CD8-positive, alpha-beta memory T cell (primary cell): Measurements from ENCODE around the gene LRRC2. TPM values are rescaled to one million over a fixed set of nuclear protein-coding genes. Genes with fewer than 3 reads are reported as not detected.

Experiments used
- CTCF ChIA-PET: fragments of 350-600 bp; sonication (Branson Sonifier 250); formaldehyde crosslinking; loops from one replicate; lab custom pipeline; 2021; ENCODE audit warnings: antibody characterized with exemption; lab: Charles Lee
- POLR2A ChIA-PET: fragments of 350-600 bp; sonication (Branson Sonifier 250); formaldehyde crosslinking; loops from one replicate; lab custom pipeline; 2021; ENCODE audit warnings: antibody characterized with exemption; lab: Charles Lee
- DNase-seq, 5 donors: peaks; one replicate each; pipeline versions ENCODE4 v3.0.0 to v3.0.0-alpha.2; 2020 to 2022; ENCODE audit warnings: mixed read lengths in 1 of 5
- H3K27ac ChIP-seq: one replicate; pipeline ENCODE4 v1.7.0; 2013; ENCODE audit warnings: low read depth, mild to moderate bottlenecking, low read length, moderate library complexity
- H3K27me3 ChIP-seq: 2 replicates; pipeline ENCODE4 v1.7.0; 2013; ENCODE audit warnings: low read length, mild to moderate bottlenecking; ENCODE audit not compliant: insufficient read depth, poor library complexity, severe bottlenecking
- H3K36me3 ChIP-seq: 2 replicates; pipeline ENCODE4 v1.7.0; 2013; ENCODE audit warnings: mild to moderate bottlenecking, low read length, moderate library complexity; ENCODE audit not compliant: insufficient read depth
- H3K4me1 ChIP-seq: 2 replicates; pipeline ENCODE4 v1.7.0; 2013; ENCODE audit warnings: mild to moderate bottlenecking, low read length, moderate library complexity; ENCODE audit not compliant: insufficient read depth
- H3K4me3 ChIP-seq: 2 replicates; pipeline ENCODE4 v1.7.0; 2013; ENCODE audit warnings: mild to moderate bottlenecking, low read length
- H3K9me3 ChIP-seq: 2 replicates; pipeline ENCODE4 v1.7.0; 2013; ENCODE audit warnings: mild to moderate bottlenecking, low read length
- H3K27ac Mint-ChIP-seq, 8 donors: one replicate each; pipeline ENCODE4 v1.8.0; 2020 to 2021; ENCODE audit warnings: mixed read lengths in 8 of 8, mild to moderate bottlenecking in 6 of 8, inconsistent platforms in 3 of 8, moderate library complexity in 3 of 8
- H3K27me3 Mint-ChIP-seq, 2 donors: one replicate each; pipeline ENCODE4 v1.8.0; 2020 to 2021; ENCODE audit warnings: mixed read lengths in 2 of 2, mild to moderate bottlenecking in 1 of 2, moderate library complexity in 1 of 2
- H3K36me3 Mint-ChIP-seq, 3 donors: one replicate each; pipeline ENCODE4 v1.8.0; 2020 to 2021; ENCODE audit warnings: mixed read lengths in 3 of 3, inconsistent platforms in 1 of 3, mild to moderate bottlenecking in 1 of 3
- H3K4me1 Mint-ChIP-seq, 3 donors: one replicate each; pipeline ENCODE4 v1.8.0; 2020 to 2021; ENCODE audit warnings: mixed read lengths in 3 of 3, inconsistent platforms in 1 of 3, mild to moderate bottlenecking in 1 of 3
- H3K4me3 Mint-ChIP-seq, 7 donors: one replicate each; pipeline ENCODE4 v1.8.0; 2020 to 2021; ENCODE audit warnings: mixed read lengths in 7 of 7, mild to moderate bottlenecking in 6 of 7, moderate library complexity in 4 of 7, inconsistent platforms in 2 of 7
- H3K9me3 Mint-ChIP-seq, 5 donors: one replicate each; pipeline ENCODE4 v1.8.0; 2020 to 2022; ENCODE audit warnings: mixed read lengths in 5 of 5, mild to moderate bottlenecking in 3 of 5, moderate library complexity in 2 of 5, inconsistent platforms in 1 of 5
- polyA plus RNA-seq: library from polyadenylated mRNA; unstranded; fragments of 300-500 nt; fragmentation: Illumina TruSeq; gene quantifications from one replicate; pipeline ENCODE4 v1.2.3, GENCODE V29; 2021
- total RNA-seq, 2 experiments: library from RNA; stranded (reverse); gene quantifications; one replicate each; pipeline ENCODE4 v1.2.3, GENCODE V29; 2021

The LRRC2 gene
- total and polyA plus RNA-seq, 3 experiments from 2014 or later: 0.04 TPM; not detected in 1

GRCh38 chr3:46484911-46485778, 81.0 kb downstream of the LRRC2 start:
- no peak overlapping the region for H3K27ac Mint-ChIP-seq
- H3K9me3 Mint-ChIP-seq: no peaks in the 10 kb centered on the region

GRCh38 chr3:46484388-46484787, 81.7 kb downstream of the LRRC2 start:
- no peak overlapping the region for H3K27ac ChIP-seq
- H3K9me3 ChIP-seq: no peaks in the 10 kb centered on the region
- H3K4me1 Mint-ChIP-seq: peaks cover 9 to 10% (median 10%) of the 10 kb centered on the region in 3 donors
- H3K4me3 Mint-ChIP-seq: no peak overlapping the region
- no peak overlapping the region for H3K4me3 ChIP-seq
- H3K27me3 Mint-ChIP-seq: peaks cover 4 to 18% of the 10 kb centered on the region in 2 donors
- no peaks in the 10 kb centered on the region for H3K36me3 ChIP-seq
- CTCF ChIA-PET: interaction anchor here (0.6 to 10.7 kb wide), 3 partner anchors 67 to 146 kb away, joined by 3 to 214 read pairs (median 10); no protein-coding TSS in a partner anchor
- no peaks in the 10 kb centered on the region for H3K27me3 ChIP-seq
- no peak for DNase-seq
- H3K4me1 ChIP-seq: peaks cover 7% of the 10 kb centered on the region
- H3K27ac Mint-ChIP-seq: no peak overlapping the region
- no peaks in the 10 kb centered on the region for H3K9me3 Mint-ChIP-seq
- POLR2A ChIA-PET: no interaction called here
- no peaks in the 10 kb centered on the region for H3K36me3 Mint-ChIP-seq

More at GRCh38 chr3:46484911-46485778, 81.0 kb downstream of the LRRC2 start:
- Histone ChIP-seq H3K27ac (no peak overlapping the region), H3K27me3 (no peaks in the 10 kb centered on the region), H3K9me3 (no peaks in the 10 kb centered on the region), H3K4me1 (peaks cover 12% of the 10 kb centered on the region), H3K36me3 (no peaks in the 10 kb centered on the region), H3K4me3 (no peak overlapping the region)
- ChIA-PET POLR2A (no interaction called here), CTCF (interaction anchor here (0.6 to 10.7 kb wide), 3 partner anchors 66 to 145 kb away, joined by 3 to 214 read pairs (median 10); no protein-coding TSS in a partner anchor)
- DNase-seq: no peak
- Mint-ChIP-seq H3K4me1 (peaks cover 12 to 18% (median 16%) of the 10 kb centered on the region in 3 donors), H3K36me3 (no peaks in the 10 kb centered on the region), H3K4me3 (no peak overlapping the region), H3K27me3 (peaks cover 4 to 13% of the 10 kb centered on the region in 2 donors)

GRCh38 chr3:46483825-46484224, 82.3 kb downstream of the LRRC2 start:
- Mint-ChIP-seq H3K27me3 (peaks cover 7 to 22% of the 10 kb centered on the region in 2 donors), H3K36me3 (no peaks in the 10 kb centered on the region), H3K9me3 (no peaks in the 10 kb centered on the region), H3K4me3 (no peak overlapping the region), H3K4me1 (peaks cover 4 to 5% (median 5%) of the 10 kb centered on the region in 3 donors), H3K27ac (no peak overlapping the region)
- H3K27me3 ChIP-seq: no peaks in the 10 kb centered on the region
- H3K4me3 ChIP-seq: no peak overlapping the region
- POLR2A ChIA-PET: no interaction called here
- H3K9me3 ChIP-seq: no peaks in the 10 kb centered on the region
- no peak overlapping the region for H3K27ac ChIP-seq
- DNase-seq: no peak
- peaks cover 1% of the 10 kb centered on the region for H3K4me1 ChIP-seq
- H3K36me3 ChIP-seq: no peaks in the 10 kb centered on the region
- CTCF ChIA-PET: interaction anchor here (10.7 kb wide), 1 partner anchor 76 kb away, joined by 214 read pairs; no protein-coding TSS in a partner anchor

- Histone ChIP-seq H3K27ac (no peak overlapping the region), H3K36me3 (no peaks in the 10 kb centered on the region), H3K9me3 (no peaks in the 10 kb centered on the region), H3K4me3 (no peak overlapping the region), H3K27me3 (no peaks in the 10 kb centered on the region), H3K4me1 (no peaks in the 10 kb centered on the region)
- Mint-ChIP-seq H3K27ac (peak overlapping the region in 1 of 8 donors; percentile 63), H3K27me3 (peaks cover 5 to 29% of the 10 kb centered on the region in 2 donors), H3K36me3 (no peaks in the 10 kb centered on the region), H3K9me3 (no peaks in the 10 kb centered on the region), H3K4me3 (no peak overlapping the region), H3K4me1 (no peaks in the 10 kb centered on the region)
- POLR2A ChIA-PET: no interaction called here
- DNase-seq: no peak
- CTCF ChIA-PET: interaction anchor here (1.4 to 10.7 kb wide), 2 partner anchors 77 to 147 kb away, joined by 5 to 214 read pairs; no protein-coding TSS in a partner anchor
These were observed 83.3 kb downstream of the LRRC2 start for GRCh38 chr3:46482632-46483350.

GRCh38 chr3:46481636-46482035, 84.5 kb downstream of the LRRC2 start:
- H3K36me3 Mint-ChIP-seq: no peaks in the 10 kb centered on the region
- no peak overlapping the region for H3K4me3 Mint-ChIP-seq
- DNase-seq: no peak
- POLR2A ChIA-PET: no interaction called here
- Histone ChIP-seq H3K27ac (no peak overlapping the region), H3K36me3 (no peaks in the 10 kb centered on the region), H3K4me3 (no peak overlapping the region), H3K4me1 (no peaks in the 10 kb centered on the region), H3K27me3 (no peaks in the 10 kb centered on the region), H3K9me3 (no peaks in the 10 kb centered on the region)
- CTCF ChIA-PET: no interaction called here
- H3K4me1 Mint-ChIP-seq: no peaks in the 10 kb centered on the region
- H3K9me3 Mint-ChIP-seq: no peaks in the 10 kb centered on the region
- no peak overlapping the region for H3K27ac Mint-ChIP-seq
- H3K27me3 Mint-ChIP-seq: peaks cover 6 to 37% of the 10 kb centered on the region in 2 donors

- no peak for DNase-seq
- ChIA-PET POLR2A (no interaction called here), CTCF (interaction anchor here (1.0 to 1.6 kb wide), 2 partner anchors 8 to 78 kb away, joined by 3 to 4 read pairs; no protein-coding TSS in a partner anchor)
- H3K27me3 ChIP-seq: no peaks in the 10 kb centered on the region
- no peaks in the 10 kb centered on the region for H3K4me1 ChIP-seq
- Mint-ChIP-seq H3K27ac (no peak overlapping the region), H3K9me3 (peaks cover 0 to 2% (median 2%) of the 10 kb centered on the region in 5 donors), H3K27me3 (peaks cover 6 to 37% of the 10 kb centered on the region in 2 donors), H3K4me3 (no peak overlapping the region), H3K4me1 (no peaks in the 10 kb centered on the region), H3K36me3 (peaks cover 0 to 2% (median 0%) of the 10 kb centered on the region in 3 donors)
- H3K4me3 ChIP-seq: no peak overlapping the region
- H3K27ac ChIP-seq: no peak overlapping the region
- no peaks in the 10 kb centered on the region for H3K36me3 ChIP-seq
- no peaks in the 10 kb centered on the region for H3K9me3 ChIP-seq
These were observed 85.5 kb downstream of the LRRC2 start for GRCh38 chr3:46480491-46481195.

- DNase-seq: no peak
- H3K27me3 Mint-ChIP-seq: peaks cover 6 to 37% of the 10 kb centered on the region in 2 donors
- H3K27ac Mint-ChIP-seq: no peak overlapping the region
- no peaks in the 10 kb centered on the region for H3K4me1 Mint-ChIP-seq
- Histone ChIP-seq H3K27me3 (no peaks in the 10 kb centered on the region), H3K27ac (no peak overlapping the region), H3K36me3 (no peaks in the 10 kb centered on the region), H3K9me3 (no peaks in the 10 kb centered on the region), H3K4me1 (no peaks in the 10 kb centered on the region), H3K4me3 (no peak overlapping the region)
- H3K4me3 Mint-ChIP-seq: no peak overlapping the region
- peaks cover 0 to 11% (median 0%) of the 10 kb centered on the region in 3 donors for H3K36me3 Mint-ChIP-seq
- ChIA-PET POLR2A (no interaction called here), CTCF (interaction anchor here (1.6 kb wide), 1 partner anchor 79 kb away, joined by 4 read pairs; no protein-coding TSS in a partner anchor)
- H3K9me3 Mint-ChIP-seq: peaks cover 4 to 11% (median 9%) of the 10 kb centered on the region in 5 donors
These were observed 86.4 kb downstream of the LRRC2 start for GRCh38 chr3:46479696-46480095.
